Mesendoderm (in vitro differentiated cells): ENCODE data around the gene CRYGB.
"Not testable (repeated sequence)": the region's sequence is repeated elsewhere in the genome, so short reads cannot be mapped to it uniquely, and the experiment has no call there.

ENCODE experiments used
- DNase-seq: peaks from one replicate; pipeline ENCODE4 v3.0.0; 2013
- H2AK5ac ChIP-seq: 2 replicates; pipeline ENCODE4 v1.6.1; 2013; ENCODE audit warnings: low read length, inconsistent platforms
- H2BK120ac ChIP-seq: 2 replicates; pipeline ENCODE4 v1.6.1; 2013; ENCODE audit warnings: low read depth, mild to moderate bottlenecking, low read length, moderate library complexity, mixed read lengths
- H2BK15ac ChIP-seq: replicated peaks from 2 replicates; pipeline ENCODE4 v1.6.1; 2013; ENCODE audit warnings: low read depth, mild to moderate bottlenecking, moderate library complexity
- H2BK5ac ChIP-seq: 2 replicates; pipeline ENCODE4 v1.6.1; 2013; ENCODE audit warnings: low read length, inconsistent platforms
- H3K18ac ChIP-seq: 2 replicates; pipeline ENCODE4 v1.6.1; 2013; ENCODE audit warnings: mild to moderate bottlenecking, low read length, mixed read lengths
- H3K23ac ChIP-seq: one replicate; pipeline ENCODE4 v1.6.1; 2013; ENCODE audit warnings: low read length
- H3K27ac ChIP-seq: 2 replicates; pipeline ENCODE4 v1.5.1; 2013; ENCODE audit warnings: low read depth, mild to moderate bottlenecking, inconsistent platforms, low read length, moderate library complexity
- H3K27me3 ChIP-seq: 2 replicates; pipeline ENCODE4 v1.6.1; 2013; ENCODE audit warnings: low read length, control low read depth, mild to moderate bottlenecking, inconsistent platforms; ENCODE audit not compliant: insufficient read depth, poor library complexity
- H3K36me3 ChIP-seq: 2 replicates; pipeline ENCODE4 v1.6.1; 2013; ENCODE audit warnings: low read length, inconsistent platforms; ENCODE audit not compliant: control insufficient read depth, insufficient read depth
- H3K4ac ChIP-seq: one replicate; pipeline ENCODE4 v1.6.1; 2013; ENCODE audit warnings: low read depth, mild to moderate bottlenecking, low read length, moderate library complexity
- H3K4me1 ChIP-seq: 2 replicates; pipeline ENCODE4 v1.6.1; 2013; ENCODE audit warnings: low read depth, low read length, inconsistent platforms; ENCODE audit not compliant: control insufficient read depth
- H3K4me2 ChIP-seq: 2 replicates; pipeline ENCODE4 v1.6.1; 2013; ENCODE audit warnings: low read length
- H3K4me3 ChIP-seq: 2 replicates; pipeline ENCODE4 v1.5.1; 2013; ENCODE audit warnings: mild to moderate bottlenecking, low read length
- H3K56ac ChIP-seq: one replicate; pipeline ENCODE4 v1.6.1; 2013; ENCODE audit warnings: low read length
- H3K79me1 ChIP-seq: 2 replicates; pipeline ENCODE4 v1.6.1; 2013; ENCODE audit warnings: low read length, inconsistent platforms
- H3K79me2 ChIP-seq: 2 replicates; pipeline ENCODE4 v1.6.1; 2013; ENCODE audit warnings: mild to moderate bottlenecking, low read length; ENCODE audit not compliant: control insufficient read depth, insufficient read depth
- H3K9ac ChIP-seq: 2 replicates; pipeline ENCODE4 v1.6.1; 2013; ENCODE audit warnings: low read length, inconsistent platforms
- H4K5ac ChIP-seq: one replicate; pipeline ENCODE4 v1.6.1; 2013; ENCODE audit warnings: low read length
- H4K8ac ChIP-seq: one replicate; pipeline ENCODE4 v1.6.1; 2013; ENCODE audit warnings: low read depth, mild to moderate bottlenecking, control low read depth, low read length, moderate library complexity
- WGBS: extraction: QIAGEN DNeasy Blood & Tissue Kit; methylation state at CpG from one replicate; pipeline ENCODE4 v1.1.7; 2013; ENCODE audit warnings: low lambda C conversion rate, missing lambda C conversion rate; ENCODE audit not compliant: insufficient coverage; ENCODE audit errors: extremely low coverage; 5-methylcytosine and 5-hydroxymethylcytosine counted together

Gene CRYGB

DNA sequence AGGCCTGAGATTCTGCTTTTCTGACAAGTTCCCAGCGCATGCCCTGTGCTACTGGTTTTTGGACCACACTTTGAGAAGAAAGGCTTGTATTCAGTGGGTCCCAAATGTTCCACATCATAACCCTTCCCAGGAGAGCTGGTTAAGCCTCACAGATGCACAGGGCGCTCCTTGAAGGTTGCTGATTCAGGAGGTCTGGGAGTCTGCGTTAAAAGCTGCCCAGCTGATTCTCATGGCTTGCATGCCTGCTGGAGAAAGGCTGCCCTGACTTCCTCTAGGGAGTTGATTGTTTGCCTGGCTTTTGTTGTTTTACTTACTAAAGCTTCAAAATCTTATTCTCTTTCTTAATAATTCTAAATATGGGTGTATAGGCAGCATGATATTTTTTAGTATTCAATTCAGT is 42.3 kb downstream of the CRYGB start:
- Histone ChIP-seq H3K4me3 (no peak overlapping the region), H3K79me2 (no peaks in the 10 kb centered on the region), H3K79me1 (no peaks in the 10 kb centered on the region), H3K23ac (no peak overlapping the region), H3K4ac (no peak overlapping the region), H3K27ac (no peak overlapping the region), H2BK120ac (no peak overlapping the region), H3K18ac (no peak overlapping the region), H3K27me3 (no peaks in the 10 kb centered on the region), H2BK15ac (no peak overlapping the region), H2BK5ac (no peak overlapping the region), H3K4me1 (no peaks in the 10 kb centered on the region), H3K56ac (no peak overlapping the region), H4K8ac (no peak overlapping the region), H4K5ac (no peak overlapping the region), H3K9ac (no peak overlapping the region), H3K4me2 (no peak overlapping the region), H3K36me3 (no peaks in the 10 kb centered on the region), H2AK5ac (no peak overlapping the region)
- no peak for DNase-seq
- WGBS: no CpG with 5 or more reads among the region's 3 CpGs

DNA sequence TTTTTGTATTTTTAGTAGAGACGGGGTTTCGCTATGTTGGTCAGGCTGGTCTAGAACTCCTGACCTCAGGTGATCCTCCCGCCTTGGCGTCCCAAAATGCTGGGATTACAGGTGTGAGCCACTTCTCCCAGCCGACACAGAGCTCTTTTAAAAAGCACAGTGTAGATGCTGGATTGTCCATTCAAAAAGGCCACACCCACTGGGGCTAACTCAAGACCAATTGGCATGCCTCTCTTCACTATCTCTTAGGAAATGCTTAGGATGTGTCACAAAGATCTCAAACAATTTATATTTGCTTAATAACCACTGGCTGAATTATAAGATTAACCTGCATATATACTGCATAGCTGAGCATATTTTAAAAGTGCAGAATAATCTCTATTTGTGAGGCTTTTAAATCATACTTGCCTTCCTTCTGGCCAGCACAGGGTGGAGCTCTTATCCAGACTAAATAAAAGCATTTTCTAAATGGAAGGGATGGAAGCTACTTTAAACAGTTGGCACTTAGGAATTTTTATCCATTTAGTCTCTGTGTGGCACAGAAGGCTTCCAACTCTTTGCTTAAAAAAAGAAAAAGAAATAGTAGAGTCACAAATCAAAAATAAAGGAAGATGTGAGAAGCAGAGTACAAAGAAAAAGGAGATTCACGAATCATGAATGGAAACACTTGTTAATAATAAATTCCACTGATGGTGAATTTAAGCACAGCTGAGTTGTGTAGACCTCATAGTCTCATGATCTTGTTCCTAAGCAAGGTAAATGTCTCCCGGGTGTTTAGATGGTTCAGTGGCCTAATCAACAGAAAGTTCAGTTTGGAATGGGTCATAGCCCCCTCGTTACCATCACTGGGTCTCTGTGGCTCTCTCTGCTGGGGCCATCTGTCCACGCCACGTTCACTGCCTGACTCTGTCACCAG is 44.0 kb downstream of the CRYGB start:
- no peak overlapping the region for H3K9ac ChIP-seq
- no peak overlapping the region for H3K4me2 ChIP-seq
- H3K4me1 ChIP-seq: no peaks in the 10 kb centered on the region
- no peak overlapping the region for H3K23ac ChIP-seq
- no peak overlapping the region for H3K56ac ChIP-seq
- no peak overlapping the region for H2BK120ac ChIP-seq
- no peaks in the 10 kb centered on the region for H3K36me3 ChIP-seq
- no peak overlapping the region for H3K4me3 ChIP-seq
- DNase-seq: peak; percentile 60
- H4K5ac ChIP-seq: no peak overlapping the region
- no peak overlapping the region for H2AK5ac ChIP-seq
- H2BK5ac ChIP-seq: no peak overlapping the region
- H3K79me2 ChIP-seq: no peaks in the 10 kb centered on the region
- no peak overlapping the region for H2BK15ac ChIP-seq
- H4K8ac ChIP-seq: no peak overlapping the region
- H3K79me1 ChIP-seq: no peaks in the 10 kb centered on the region
- peak overlapping the region; percentile 20 for H3K4ac ChIP-seq
- H3K27me3 ChIP-seq: no peaks in the 10 kb centered on the region
- no peak overlapping the region for H3K27ac ChIP-seq
- no peak overlapping the region for H3K18ac ChIP-seq
- no CpG with 5 or more reads among the region's 10 CpGs for WGBS

DNA sequence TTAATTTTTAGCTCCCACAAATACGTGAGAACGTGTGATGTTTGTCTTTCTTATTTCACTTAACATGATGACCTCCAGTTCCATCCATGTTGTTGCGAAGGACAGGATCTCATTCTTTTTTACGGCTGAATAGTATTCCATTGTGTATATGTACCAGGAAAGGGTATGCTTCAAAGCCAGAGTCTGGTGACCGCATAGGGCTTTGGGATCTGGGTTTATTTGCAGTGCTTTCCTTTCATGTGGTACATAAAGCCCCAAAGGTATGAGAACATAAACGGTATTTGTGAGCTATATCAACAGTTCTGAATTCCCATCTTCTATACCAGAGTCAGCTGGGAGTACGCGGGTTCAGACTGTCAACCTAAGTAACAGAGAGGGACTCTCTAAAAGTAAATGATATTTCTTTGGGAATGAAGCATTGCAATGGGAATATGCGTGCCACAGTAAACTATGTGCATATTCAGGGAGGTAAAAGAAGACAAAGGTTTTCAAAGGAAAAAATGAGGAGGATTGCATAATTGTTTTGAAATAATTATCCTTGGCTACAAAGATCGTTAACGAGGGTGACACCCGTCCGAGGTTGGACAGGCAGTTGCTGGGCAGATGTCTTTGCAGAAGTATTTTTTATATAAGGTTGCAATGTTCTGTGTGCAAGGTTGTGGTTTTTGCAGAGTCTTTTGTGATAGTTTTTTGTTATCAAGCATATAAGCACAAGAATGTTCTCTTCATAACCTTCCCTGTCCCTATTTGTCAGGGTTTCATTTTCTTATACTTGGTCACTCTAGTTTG is 46.1 kb downstream of the CRYGB start:
- Histone ChIP-seq H2BK120ac (no peak overlapping the region), H3K9ac (no peak overlapping the region), H3K4me3 (no peak overlapping the region), H3K56ac (no peak overlapping the region), H3K27me3 (no peaks in the 10 kb centered on the region), H3K4me1 (no peaks in the 10 kb centered on the region), H3K18ac (no peak overlapping the region), H3K79me2 (no peaks in the 10 kb centered on the region), H3K23ac (no peak overlapping the region), H3K79me1 (no peaks in the 10 kb centered on the region), H2AK5ac (no peak overlapping the region), H3K36me3 (no peaks in the 10 kb centered on the region), H3K4me2 (no peak overlapping the region), H3K27ac (no peak overlapping the region), H2BK15ac (no peak overlapping the region), H4K5ac (no peak overlapping the region), H3K4ac (no peak overlapping the region), H4K8ac (no peak overlapping the region), H2BK5ac (no peak overlapping the region)
- no peak for DNase-seq
- WGBS: no CpG with 5 or more reads among the region's 13 CpGs

DNA sequence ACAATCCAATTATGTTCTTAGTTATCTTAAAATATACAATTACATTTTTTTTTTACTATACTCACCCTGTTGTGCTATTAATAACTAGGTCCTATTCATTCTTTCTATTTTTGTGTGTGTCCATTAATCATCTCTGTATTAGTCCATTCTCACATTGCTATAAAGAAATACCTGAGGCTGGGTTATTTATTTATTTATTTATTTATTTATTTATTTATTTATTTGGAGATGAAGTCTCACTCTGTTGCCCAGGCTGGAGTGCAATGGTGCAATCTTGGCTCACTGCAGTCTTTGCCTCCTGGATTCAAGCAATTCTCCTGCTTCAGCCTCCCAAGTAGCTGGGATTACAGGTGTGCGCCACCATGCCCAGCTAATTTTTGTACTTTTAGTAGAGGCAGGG is 47.3 kb downstream of the CRYGB start:
- H3K23ac ChIP-seq, H4K5ac ChIP-seq, H3K79me2 ChIP-seq, H2BK120ac ChIP-seq, H3K56ac ChIP-seq, H3K4me3 ChIP-seq, H2BK5ac ChIP-seq, H3K4ac ChIP-seq, H3K18ac ChIP-seq, H3K4me2 ChIP-seq, DNase-seq, H3K9ac ChIP-seq, H3K36me3 ChIP-seq, H3K27ac ChIP-seq, H2BK15ac ChIP-seq, H3K4me1 ChIP-seq, H2AK5ac ChIP-seq, H4K8ac ChIP-seq, H3K27me3 ChIP-seq, H3K79me1 ChIP-seq: not testable (repeated sequence)
- no CpG with 5 or more reads among the region's 1 CpG for WGBS

DNA sequence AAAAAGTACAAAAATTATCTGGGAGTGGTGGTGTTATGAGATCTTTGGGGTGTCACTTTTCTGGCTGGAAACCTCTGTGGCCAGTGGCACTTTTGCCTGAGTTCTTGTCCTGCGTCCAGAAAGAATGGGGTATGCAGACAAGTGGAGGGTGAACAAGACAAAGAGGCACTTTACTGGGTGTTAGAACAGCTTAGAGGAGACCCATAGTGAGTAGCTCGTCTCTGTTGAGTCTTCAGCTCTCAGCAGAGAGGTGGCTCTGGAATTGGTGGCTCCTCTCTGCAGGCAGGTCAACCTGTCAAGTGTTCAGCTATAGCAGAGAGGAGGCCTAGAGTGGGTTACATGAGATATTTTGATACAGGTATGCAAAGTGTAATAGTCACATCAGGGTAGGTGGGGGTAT is 47.7 kb downstream of the CRYGB start:
- H3K4me3 ChIP-seq: no peak overlapping the region
- H4K8ac ChIP-seq: no peak overlapping the region
- H2BK15ac ChIP-seq: no peak overlapping the region
- H3K23ac ChIP-seq: no peak overlapping the region
- no peaks in the 10 kb centered on the region for H3K79me1 ChIP-seq
- no peak overlapping the region for H3K27ac ChIP-seq
- no peak overlapping the region for H3K56ac ChIP-seq
- DNase-seq: no peak
- H2BK5ac ChIP-seq: no peak overlapping the region
- no peak overlapping the region for H3K4ac ChIP-seq
- no peaks in the 10 kb centered on the region for H3K79me2 ChIP-seq
- H4K5ac ChIP-seq: no peak overlapping the region
- H3K4me1 ChIP-seq: no peaks in the 10 kb centered on the region
- no peaks in the 10 kb centered on the region for H3K27me3 ChIP-seq
- H3K36me3 ChIP-seq: no peaks in the 10 kb centered on the region
- H3K4me2 ChIP-seq: no peak overlapping the region
- no peak overlapping the region for H2BK120ac ChIP-seq
- H2AK5ac ChIP-seq: no peak overlapping the region
- WGBS: no CpG with 5 or more reads among the region's 2 CpGs
- H3K18ac ChIP-seq: no peak overlapping the region
- no peak overlapping the region for H3K9ac ChIP-seq
